GM19467 (cell line): ENCODE results near the gene SERBP1.

Source experiments
- ATAC-seq: cut with Tn5 transposase; IDR thresholded peaks from one replicate; pipeline ENCODE4 v1.9.1; 2021; ENCODE audit warnings: mild to moderate bottlenecking, moderate library complexity; ENCODE audit not compliant: unreplicated experiment

Gene SERBP1

DNA sequence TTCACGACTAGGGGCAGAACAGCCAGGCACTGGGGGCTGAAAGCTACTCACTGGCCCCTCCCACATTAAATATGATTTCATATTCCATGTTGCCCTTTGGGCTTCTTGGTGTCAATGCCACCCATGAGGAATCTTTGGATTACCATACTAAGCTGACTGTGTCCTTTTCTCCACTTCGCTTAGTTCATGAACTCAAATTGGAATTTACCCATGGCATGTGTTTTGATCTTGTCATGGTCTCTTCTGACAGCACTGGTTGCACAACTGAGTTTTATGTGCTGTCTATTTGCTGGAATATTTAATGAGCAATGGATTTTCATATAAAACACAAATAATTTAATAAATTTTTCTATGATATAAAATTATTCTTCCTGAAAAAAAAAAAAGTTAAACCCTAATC is 59.2 kb downstream of the SERBP1 start:
- ATAC-seq, result no peak

DNA sequence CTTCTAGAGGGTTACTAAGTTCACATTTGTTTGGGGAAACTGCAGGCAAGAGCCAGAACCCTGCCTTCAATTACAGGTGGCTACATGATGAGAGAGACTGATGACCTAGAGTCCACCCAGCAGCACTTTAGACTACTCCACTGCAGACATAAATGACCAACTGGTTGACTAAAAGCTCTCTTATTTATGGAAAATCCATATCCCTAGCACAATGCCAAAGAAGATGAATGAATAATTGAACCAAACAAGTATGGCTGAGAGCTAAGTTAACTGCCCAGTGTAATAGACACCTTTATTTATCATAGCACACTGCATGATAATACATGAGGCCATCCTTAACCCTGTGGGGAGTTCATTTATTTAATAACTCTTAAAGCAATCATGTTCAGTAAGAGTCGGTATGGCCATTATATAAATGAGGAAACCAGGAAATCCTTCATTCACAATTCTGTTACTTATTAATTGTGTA is 62.1 kb downstream of the SERBP1 start:
- ATAC-seq, result no peak

DNA sequence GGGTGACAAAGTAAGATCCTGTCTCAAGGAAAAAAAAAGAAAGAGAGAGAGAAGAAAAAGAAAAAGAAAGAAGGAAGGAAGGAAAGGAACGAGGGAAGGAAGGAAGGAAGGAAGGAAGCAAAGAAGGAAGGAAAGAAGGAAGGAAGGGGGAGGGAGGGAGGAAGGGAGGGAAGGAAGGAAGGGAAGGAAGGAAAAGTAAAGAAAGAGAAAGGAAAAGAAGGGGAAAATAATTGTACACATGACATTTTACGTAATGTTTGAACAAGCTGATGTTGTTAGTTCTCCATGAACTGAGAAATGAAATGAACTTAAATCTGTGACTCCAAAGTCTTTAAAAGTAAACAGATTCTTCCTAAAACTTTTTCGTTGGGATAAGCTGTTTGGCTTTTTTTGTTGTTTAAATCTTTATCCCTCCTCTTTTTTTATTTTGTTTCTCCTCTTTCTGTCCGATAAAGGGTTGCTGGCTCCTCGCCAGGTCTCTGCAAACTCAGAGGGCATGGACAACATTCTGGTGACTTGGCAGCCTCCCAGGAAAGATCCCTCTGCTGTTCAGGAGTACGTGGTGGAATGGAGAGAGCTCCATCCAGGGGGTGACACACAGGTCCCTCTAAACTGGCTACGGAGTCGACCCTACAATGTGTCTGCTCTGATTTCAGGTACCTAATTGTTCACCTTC is 62.7 kb downstream of the SERBP1 start:
- no peak for ATAC-seq

DNA sequence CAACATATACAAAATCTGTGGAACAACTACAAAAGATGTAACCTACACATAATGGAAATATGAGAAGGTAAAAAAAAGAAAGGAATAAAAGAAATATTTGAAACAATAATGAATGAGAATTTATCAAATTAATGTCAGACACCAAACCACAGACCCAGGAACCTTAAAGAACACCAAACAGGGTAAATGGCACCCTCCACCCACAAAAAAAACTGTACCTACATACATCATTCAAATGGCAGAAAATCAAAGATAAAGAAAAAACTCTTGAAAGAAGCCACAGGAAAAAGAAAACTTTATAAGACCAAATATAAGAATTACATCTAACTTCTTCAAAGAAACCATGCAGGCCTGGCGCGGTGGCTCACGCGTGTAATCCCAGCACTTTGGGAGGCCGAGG is 68.6 kb downstream of the SERBP1 start:
- no peak for ATAC-seq

DNA sequence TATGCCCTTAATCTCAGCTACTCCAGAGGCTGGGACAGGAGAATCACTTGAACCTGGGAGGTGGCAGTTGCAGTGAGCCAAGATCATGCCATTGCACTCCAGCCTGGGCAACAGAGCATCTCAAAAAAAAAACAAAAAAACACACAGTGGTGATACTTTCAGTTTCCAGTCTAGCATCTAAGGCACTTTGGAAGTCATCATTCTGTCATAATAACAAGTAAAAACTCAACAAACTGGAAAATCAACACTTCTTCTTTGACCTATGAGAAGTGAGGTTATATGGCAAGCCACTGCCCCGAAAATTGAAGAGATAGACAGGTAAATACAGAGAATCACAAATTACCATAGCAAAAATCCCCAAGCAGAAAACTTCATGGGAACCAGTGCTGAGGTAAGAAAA is 70.6 kb downstream of the SERBP1 start:
- no peak for ATAC-seq
